ENCODE data around the gene ADAMTSL4. TPM values are rescaled to one million over a fixed set of nuclear protein-coding genes. Genes with fewer than 3 reads are reported as not detected.

ADAMTSL4 gene
- total and polyA plus RNA-seq, 9 of the 15 experiments (the other 6 are each of a cell fraction or from before 2014, with no cell fraction given) = 12.7 to 212 (median 35.6) TPM

- TF ChIP-seq NFE2L1 (tag; IDR thresholded peaks at IDR 0.05; ENCODE audit: borderline replicate concordance, low read depth) (no peak), RBM22 (IDR thresholded peaks at IDR 0.05; ENCODE audit: low read depth, low read length, poor library complexity, severe bottlenecking) (peak; percentile 47), HCFC1 (IDR thresholded peaks at IDR 0.05; ENCODE audit: low read depth, low read length) (0 out of 2 replicates have a peak, but pooled peaks have one; percentile 13), ZNF143 (CRISPR knock-in tag; IDR thresholded peaks at IDR 0.05) (0 out of 2 replicates have a peak, but pooled peaks have one; percentile 14), SNRNP70 (optimal IDR thresholded peaks at IDR 0.05; ENCODE audit: low read depth, low read length) (no peak), SMC3 (conservative IDR thresholded peaks at IDR 0.05; ENCODE audit: insufficient read depth, low read depth, low read length) (peak; percentile 76), MITF (IDR thresholded peaks at IDR 0.05) (no peak), ZNF583 (CRISPR knock-in tag; IDR thresholded peaks at IDR 0.05) (0 out of 2 replicates have a peak, but pooled peaks have one; percentile 24), FOXJ2 (tag; IDR thresholded peaks at IDR 0.05) (no peak), MTA3 (IDR thresholded peaks at IDR 0.05; ENCODE audit: borderline replicate concordance) (0 out of 2 replicates have a peak, but pooled peaks have one; percentile 21), CHAMP1 (IDR thresholded peaks at IDR 0.05) (no peak), POLR2G (IDR thresholded peaks at IDR 0.05; ENCODE audit: low read depth, low read length) (peak; percentile 74), XRCC5 (IDR thresholded peaks at IDR 0.05; ENCODE audit: low read depth, low read length) (peak; percentile 90; the same call in 1 of the 2 replicates), ZBTB33 (CRISPR knock-in tag; IDR thresholded peaks at IDR 0.05) (peak; percentile 54; the same call in 1 of the 2 replicates), PURB (CRISPR knock-in tag; IDR thresholded peaks at IDR 0.05; ENCODE audit: low read depth) (no peak), BCL6 (CRISPR knock-in tag; IDR thresholded peaks at IDR 0.05) (no peak), FOXA1 (IDR thresholded peaks at IDR 0.05; ENCODE audit: borderline replicate concordance) (no peak), PKNOX1 (IDR thresholded peaks at IDR 0.05) (0 out of 2 replicates have a peak, but pooled peaks have one; percentile 14), E2F6 (IDR thresholded peaks at IDR 0.05; ENCODE audit: borderline replicate concordance in 1 of 2, extremely low read depth in 1 of 2, insufficient read depth in 1 of 2, insufficient read length in 1 of 2, low read depth in 1 of 2, low read length in 1 of 2, poor library complexity in 1 of 2, severe bottlenecking in 1 of 2) (peak; percentile 21 to 81), SMAD2 (IDR thresholded peaks at IDR 0.05; ENCODE audit: low read depth, low read length) (no peak)
Measured at GRCh38 chr1:150560011-150560438, 10.8 kb downstream of the ADAMTSL4 start (continued).

All from K562 (cell line).